MCF 10A (cell line): Measurements from ENCODE around the gene LRBA. TPM values are rescaled to one million over a fixed set of nuclear protein-coding genes. Genes with fewer than 3 reads are reported as not detected.

Source experiments
- BruUV-seq: library from RNA; stranded (reverse); fragments of 400-500 nt; replicated peaks from 2 replicates; lab custom pipeline; 2021; lab: Mats Ljungman, UMichigan
- CTCF ChIA-PET: fragments of 300-600 bp; sonication (Branson Sonifier 250); formaldehyde crosslinking; extraction: SDS; loops from one replicate; lab custom pipeline; 2021; ENCODE audit warnings: antibody characterized with exemption, inconsistent platforms; lab: Yijun Ruan, JAX
- POLR2A ChIA-PET: fragments of 300-600, 350-650 bp; sonication (Branson Sonifier 250); formaldehyde crosslinking; extraction: SDS; loops from one replicate; lab custom pipeline; 2020; ENCODE audit warnings: antibody characterized with exemption, inconsistent platforms; lab: Yijun Ruan, JAX
- DNase-seq: peaks from one replicate; pipeline ENCODE4 v3.0.0-alpha.2; 2018; ENCODE audit not compliant: unreplicated experiment
- H3K27ac Mint-ChIP-seq: one replicate; pipeline ENCODE4 v1.8.0; 2022; ENCODE audit warnings: mild to moderate bottlenecking, low read depth, mixed read lengths; ENCODE audit not compliant: unreplicated experiment
- H3K27me3 Mint-ChIP-seq: one replicate; pipeline ENCODE4 v1.8.0; 2022; ENCODE audit warnings: mixed read lengths; ENCODE audit not compliant: insufficient read depth, unreplicated experiment
- H3K36me3 Mint-ChIP-seq: one replicate; pipeline ENCODE4 v1.8.0; 2022; ENCODE audit warnings: mild to moderate bottlenecking, moderate library complexity, mixed read lengths; ENCODE audit not compliant: insufficient read depth, unreplicated experiment
- H3K4me1 Mint-ChIP-seq: one replicate; pipeline ENCODE4 v1.8.0; 2022; ENCODE audit warnings: mixed read lengths; ENCODE audit not compliant: insufficient read depth, unreplicated experiment
- H3K4me3 Mint-ChIP-seq: one replicate; pipeline ENCODE4 v1.8.0; 2022; ENCODE audit warnings: mild to moderate bottlenecking, moderate library complexity, mixed read lengths; ENCODE audit not compliant: unreplicated experiment
- H3K9me3 Mint-ChIP-seq: one replicate; pipeline ENCODE4 v1.8.0; 2022; ENCODE audit warnings: mixed read lengths; ENCODE audit not compliant: unreplicated experiment
- intact Hi-C: fragments of 100-400 bp; cut with micrococcal nuclease; formaldehyde crosslinking; loops from 2 replicates; pipeline ENCODE4 v1.14.1; 2022
- total RNA-seq: library from RNA; stranded (reverse); gene quantifications from 2 replicates; pipeline ENCODE4 v1.2.3, GENCODE V29; 2022
- TF ChIP-seq, protein P1 (sequence below): fragments of 200-600 bp; IDR thresholded peaks from one replicate; pipeline ENCODE4 v1.8.0; 2022; ENCODE audit warnings: antibody characterized with exemption, mild to moderate bottlenecking; ENCODE audit not compliant: unreplicated experiment

LRBA gene
- total RNA-seq, 1 experiment from 2014 or later: 64.5 TPM

DNA sequence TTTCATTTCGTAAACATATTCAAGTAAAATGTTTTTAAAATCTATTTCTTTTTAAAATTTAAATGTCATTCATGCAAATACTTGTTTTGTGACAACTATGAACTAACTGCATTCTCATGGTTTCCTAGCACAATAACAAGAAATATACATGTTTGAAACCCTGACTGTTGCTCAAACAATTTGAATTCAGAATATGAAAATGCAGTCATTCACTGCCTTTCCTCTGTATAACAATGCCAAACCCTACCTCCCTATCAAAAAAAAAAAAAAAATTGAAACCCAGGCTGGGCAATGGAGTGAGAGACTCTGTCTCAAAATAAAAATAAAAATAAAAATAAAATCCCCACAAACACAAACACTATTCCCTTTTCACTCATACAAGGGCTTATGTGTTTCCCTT, 391.0 kb downstream of the LRBA start:
- no peak for DNase-seq
- TF ChIP-seq, protein P1, sequence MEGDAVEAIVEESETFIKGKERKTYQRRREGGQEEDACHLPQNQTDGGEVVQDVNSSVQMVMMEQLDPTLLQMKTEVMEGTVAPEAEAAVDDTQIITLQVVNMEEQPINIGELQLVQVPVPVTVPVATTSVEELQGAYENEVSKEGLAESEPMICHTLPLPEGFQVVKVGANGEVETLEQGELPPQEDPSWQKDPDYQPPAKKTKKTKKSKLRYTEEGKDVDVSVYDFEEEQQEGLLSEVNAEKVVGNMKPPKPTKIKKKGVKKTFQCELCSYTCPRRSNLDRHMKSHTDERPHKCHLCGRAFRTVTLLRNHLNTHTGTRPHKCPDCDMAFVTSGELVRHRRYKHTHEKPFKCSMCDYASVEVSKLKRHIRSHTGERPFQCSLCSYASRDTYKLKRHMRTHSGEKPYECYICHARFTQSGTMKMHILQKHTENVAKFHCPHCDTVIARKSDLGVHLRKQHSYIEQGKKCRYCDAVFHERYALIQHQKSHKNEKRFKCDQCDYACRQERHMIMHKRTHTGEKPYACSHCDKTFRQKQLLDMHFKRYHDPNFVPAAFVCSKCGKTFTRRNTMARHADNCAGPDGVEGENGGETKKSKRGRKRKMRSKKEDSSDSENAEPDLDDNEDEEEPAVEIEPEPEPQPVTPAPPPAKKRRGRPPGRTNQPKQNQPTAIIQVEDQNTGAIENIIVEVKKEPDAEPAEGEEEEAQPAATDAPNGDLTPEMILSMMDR: no peak
- POLR2A ChIA-PET: no interaction called here
- intact Hi-C loops: no loop called here
- H3K4me1 Mint-ChIP-seq: no peaks in the 10 kb centered on the region
- no peaks in the 10 kb centered on the region for H3K36me3 Mint-ChIP-seq
- H3K27ac Mint-ChIP-seq: no peak overlapping the region
- no peaks in the 10 kb centered on the region for H3K9me3 Mint-ChIP-seq
- no peaks in the 10 kb centered on the region for H3K27me3 Mint-ChIP-seq
- no peak overlapping the region for H3K4me3 Mint-ChIP-seq
- BruUV-seq: no TSS peak
- CTCF ChIA-PET: no interaction called here

- Mint-ChIP-seq H3K36me3 (no peaks in the 10 kb centered on the region), H3K4me1 (no peaks in the 10 kb centered on the region), H3K9me3 (no peaks in the 10 kb centered on the region), H3K27ac (no peak overlapping the region), H3K27me3 (no peaks in the 10 kb centered on the region), H3K4me3 (no peak overlapping the region)
- DNase-seq: no peak
- ChIA-PET CTCF (no interaction called here), POLR2A (no interaction called here)
- TF ChIP-seq, protein P1: no peak
- no TSS peak for BruUV-seq
- intact Hi-C loops: no loop called here
These were observed 396.0 kb downstream of the LRBA start for GRCh38 chr4:150619042-150619441.

- Mint-ChIP-seq H3K9me3 (no peaks in the 10 kb centered on the region), H3K36me3 (no peaks in the 10 kb centered on the region), H3K4me1 (no peaks in the 10 kb centered on the region), H3K4me3 (no peak overlapping the region), H3K27ac (no peak overlapping the region), H3K27me3 (no peaks in the 10 kb centered on the region)
- intact Hi-C loops: no loop called here
- BruUV-seq: no TSS peak
- TF ChIP-seq, protein P1: no peak
- CTCF ChIA-PET: no interaction called here
- no peak for DNase-seq
- POLR2A ChIA-PET: no interaction called here
These were observed 406.0 kb downstream of the LRBA start for GRCh38 chr4:150609131-150609530.

DNA sequence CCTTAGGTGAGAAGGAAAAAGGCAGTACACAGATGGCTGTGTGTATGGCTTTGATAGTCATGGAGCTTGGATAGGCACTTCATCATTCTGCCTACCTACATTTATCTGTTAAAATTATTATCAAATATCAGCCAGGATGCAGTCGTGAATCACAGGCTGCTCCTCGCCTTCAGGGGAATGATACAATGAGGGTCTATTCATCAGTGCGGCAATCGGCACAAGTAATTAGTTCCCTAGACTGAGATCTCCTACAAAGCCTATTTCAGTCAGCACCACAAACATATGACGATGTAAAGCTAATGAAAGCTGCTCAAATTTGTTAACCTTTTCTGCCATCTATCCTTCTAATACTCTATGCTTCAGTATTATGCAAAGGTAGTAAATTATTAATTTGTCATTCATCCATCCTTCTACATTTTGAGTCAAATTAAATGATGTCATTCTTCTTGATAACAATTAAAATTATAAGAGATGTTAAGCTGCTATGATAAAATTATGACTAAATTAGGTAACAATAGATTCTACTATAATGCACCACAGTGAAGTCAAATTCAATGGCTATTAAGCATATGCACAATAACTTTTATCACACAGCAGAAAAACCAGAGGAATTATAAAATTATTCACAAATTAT, 414.2 kb downstream of the LRBA start:
- intact Hi-C loops: no loop called here
- DNase-seq: no peak
- peaks cover 9% of the 10 kb centered on the region for H3K36me3 Mint-ChIP-seq
- TF ChIP-seq, protein P1: no peak
- no peak overlapping the region for H3K4me3 Mint-ChIP-seq
- no TSS peak for BruUV-seq
- no peaks in the 10 kb centered on the region for H3K4me1 Mint-ChIP-seq
- H3K27me3 Mint-ChIP-seq: no peaks in the 10 kb centered on the region
- no peaks in the 10 kb centered on the region for H3K9me3 Mint-ChIP-seq
- CTCF ChIA-PET: interaction anchor here (0.6 kb wide), 1 partner anchor 554 kb away, joined by 3 read pairs; no protein-coding TSS in a partner anchor
- POLR2A ChIA-PET: interaction anchor here (0.8 kb wide), 1 partner anchor 12 kb away, joined by 4 read pairs; no protein-coding TSS in a partner anchor
- no peak overlapping the region for H3K27ac Mint-ChIP-seq
